ENCODE results near the gene MTG2. TPM values are rescaled to one million over a fixed set of nuclear protein-coding genes. Genes with fewer than 3 reads are reported as not detected.
A peak's percentile ranks its signal among the peaks of the same experiment; 100 is the strongest.

The MTG2 gene
- total RNA-seq, 1 experiment from 2014 or later: 27.9 TPM

DNA sequence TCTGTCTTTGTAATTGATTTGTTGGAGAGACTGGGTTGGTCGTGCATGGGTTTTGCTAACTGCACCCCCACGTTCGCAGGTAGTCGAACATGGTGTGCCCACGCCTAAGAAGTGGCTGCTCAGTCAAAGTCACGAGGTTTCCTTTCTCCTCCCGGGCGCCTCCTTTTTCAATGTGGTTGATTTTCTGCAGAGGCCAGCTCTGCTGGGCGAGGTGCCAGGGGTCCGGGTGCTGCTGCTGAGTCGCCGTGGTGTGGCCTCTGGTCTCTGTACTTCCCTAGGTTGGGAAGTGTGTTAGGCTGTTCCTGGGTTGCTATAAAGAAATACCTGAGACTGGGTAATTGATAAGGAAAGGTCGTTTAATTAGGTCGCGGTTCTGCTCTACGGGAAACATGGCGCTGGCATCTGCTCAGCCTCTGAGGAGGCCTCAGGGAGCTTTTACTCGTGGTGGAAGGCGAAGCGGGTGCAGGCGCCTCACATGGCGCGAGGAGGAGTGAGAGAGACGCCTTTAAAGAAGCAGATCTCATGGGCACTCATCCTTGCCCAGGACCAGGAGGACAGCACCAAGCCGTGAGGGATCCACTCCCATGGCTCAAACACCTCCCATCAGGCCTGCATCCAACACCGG lies 69.6 kb downstream of the MTG2 start:
- Mint-ChIP-seq H3K4me1 (peaks cover 4% of the 10 kb centered on the region; the same call in 1 of the 2 replicates), H3K4me3 (no peak overlapping the region), H3K36me3 (peaks cover 4% of the 10 kb centered on the region), H3K27ac (peak overlapping the region; percentile 32; the same call in 1 of the 2 replicates), H3K27me3 (ENCODE audit: low read depth) (no peaks in the 10 kb centered on the region), H3K9me3 (no peaks in the 10 kb centered on the region)
- ATAC-seq (no peak), DNase-seq (ENCODE audit: low spot score) (no peak)
- TF ChIP-seq NR2C2 (CRISPR knock-in tag; IDR thresholded peaks at IDR 0.05) (no peak), ZNF416 (CRISPR knock-in tag; IDR thresholded peaks at IDR 0.05) (no peak), IRF2 (CRISPR knock-in tag; IDR thresholded peaks at IDR 0.05; ENCODE audit: borderline replicate concordance, low read depth) (no peak), MXD4 (CRISPR knock-in tag; IDR thresholded peaks at IDR 0.05; ENCODE audit: borderline replicate concordance) (no peak)
- POLR2A ChIA-PET: no interaction called here
- CTCF ChIA-PET: no interaction called here

Other genes with a start within 250 kb of the MTG2 start
- gene TAF4, start 117.1 kb upstream of the MTG2 start, total RNA-seq (2021): 31.0 to 34.4 TPM (median 33.7 TPM) in 3 replicates
- gene LSM14B, start 60.6 kb upstream of the MTG2 start, total RNA-seq (2021): 67.4 to 73.5 TPM (median 69.7 TPM) in 3 replicates
- gene PSMA7, start 39.6 kb upstream of the MTG2 start, total RNA-seq (2021): 315 to 364 TPM (median 321 TPM) in 3 replicates
- gene SS18L1, start 39.3 kb upstream of the MTG2 start, total RNA-seq (2021): 29.4 to 34.1 TPM (median 29.8 TPM) in 3 replicates
- 2.9 to 3.4 TPM (median 3.3 TPM) in 3 replicates for gene HRH3, start 37.2 kb downstream of the MTG2 start, total RNA-seq (2021)
- gene OSBPL2, start 55.5 kb downstream of the MTG2 start, total RNA-seq (2021): 37.8 to 49.5 TPM (median 39.4 TPM) in 3 replicates
- 146 to 160 TPM (median 147 TPM) in 3 replicates for gene ADRM1, start 120.0 kb downstream of the MTG2 start, total RNA-seq (2021)
- 298 to 329 TPM (median 323 TPM) in 3 replicates for gene LAMA5, start 184.3 kb downstream of the MTG2 start, total RNA-seq (2021)
- gene RPS21, start 204.1 kb downstream of the MTG2 start, total RNA-seq (2021): 2,016 to 2,119 TPM (median 2,047 TPM) in 3 replicates
- 7.5 to 10.6 TPM (median 9.2 TPM) in 3 replicates for gene CABLES2, start 224.3 kb downstream of the MTG2 start, total RNA-seq (2021)
- gene RBBP8NL, start 244.5 kb downstream of the MTG2 start, total RNA-seq (2021): 0.99 to 1.5 TPM (median 1.4 TPM) in 3 replicates

Data from WTC11 (cell line).